HG02798 (cell line): ENCODE data around the gene GNRH2.

Source experiments
- ATAC-seq: cut with Tn5 transposase; IDR thresholded peaks from one replicate; pipeline ENCODE4 v1.9.1; 2021; ENCODE audit warnings: mild to moderate bottlenecking; ENCODE audit not compliant: unreplicated experiment, poor library complexity

GNRH2 gene

DNA sequence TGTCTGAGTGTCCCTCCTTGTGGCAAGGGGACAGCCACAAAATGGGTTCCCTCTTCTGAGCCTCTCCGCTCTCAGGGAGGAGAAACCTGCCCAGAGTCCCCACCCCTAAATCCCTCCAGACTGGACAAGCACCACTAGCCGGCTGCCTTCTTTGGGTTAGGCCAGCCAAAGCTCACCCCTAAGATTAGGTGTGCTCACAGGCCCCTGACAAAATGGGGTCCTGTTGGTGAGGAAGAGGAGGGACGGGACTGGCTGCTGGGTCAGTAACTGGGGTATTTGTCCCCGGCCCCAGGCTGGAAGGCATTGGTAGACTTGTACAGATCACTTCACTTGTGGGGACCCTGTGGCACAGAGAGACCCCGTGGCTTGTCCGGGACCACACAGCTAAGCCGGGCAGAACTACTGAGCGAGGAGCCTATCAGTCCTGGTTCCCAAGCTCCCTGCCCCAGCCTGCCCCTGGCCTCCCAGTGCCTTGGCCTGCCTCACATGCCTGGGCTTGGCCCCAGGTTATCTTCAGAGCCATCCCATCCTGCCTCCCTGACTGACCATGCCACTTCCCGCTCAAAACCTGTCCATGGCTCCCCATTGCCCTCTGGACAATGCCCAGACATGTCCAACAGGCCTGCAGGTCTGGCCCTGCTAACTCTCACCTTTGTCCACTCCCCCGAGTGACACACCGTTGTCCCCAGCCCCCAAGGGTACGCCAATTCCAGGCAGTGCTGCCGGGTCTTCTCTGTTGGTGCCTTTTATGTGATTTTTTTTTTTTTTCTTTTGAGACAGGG, 51.6 kb downstream of the GNRH2 start:
- ATAC-seq: no peak
